RKO (cell line): ENCODE measurements around the gene AGAP3.

Experiments used
- DNase-seq: peaks from one replicate; pipeline ENCODE4 v3.0.0-alpha.2; 2016; ENCODE audit warnings: low spot score

Gene AGAP3

GRCh38 chr7:151186640-151187408 lies 100.5 kb downstream of the AGAP3 start, which contains the start of gene ASB10:
Gene ASB10 (minus strand): TSS chr7:151187250. CDS start chr7:151187130, 120 bp downstream.
- DNase-seq = no peak

GRCh38 chr7:151187409-151188251 lies 101.4 kb downstream of the AGAP3 start:
- no peak for DNase-seq

- DNase-seq = no peak
Observed at GRCh38 chr7:151188252-151188542, 101.9 kb downstream of the AGAP3 start.

- no peak for DNase-seq
Observed at GRCh38 chr7:151189038-151189437, 102.8 kb downstream of the AGAP3 start.

GRCh38 chr7:151191544-151191943 lies 105.3 kb downstream of the AGAP3 start:
- no peak for DNase-seq

GRCh38 chr7:151192002-151192539 lies 105.8 kb downstream of the AGAP3 start:
- DNase-seq = no peak

- no peak for DNase-seq
Observed at GRCh38 chr7:151193203-151193978, 107.1 kb downstream of the AGAP3 start.
